Thoracic aorta (tissue), 2 donors: ENCODE data around the gene MYO1E. TPM values are rescaled to one million over a fixed set of nuclear protein-coding genes. Genes with fewer than 3 reads are reported as not detected.

Experiments
- ATAC-seq: fragments of 150-250 bp; one replicate; pipeline ENCODE4 v1.8.0; 2017; ENCODE audit warnings: low read depth; ENCODE audit not compliant: insufficient number of reproducible peaks, low FRiP score
- DNase-seq: peaks from one replicate; pipeline ENCODE4 v3.0.0-alpha.2; 2020; ENCODE audit warnings: low spot score
- H3K27ac ChIP-seq, 2 donors: fragments of 200-600 bp; sonication (generic); 1 replicate in 1 of 2; 2 replicates in 1 of 2; pipeline ENCODE4 v1.5.1; 2016; ENCODE audit warnings: mild to moderate bottlenecking in 2 of 2, moderate library complexity in 2 of 2
- H3K27me3 ChIP-seq: fragments of 200-600 bp; sonication (generic); replicated peaks from 2 replicates; pipeline ENCODE4 v1.6.0; 2016; ENCODE audit warnings: mild to moderate bottlenecking; ENCODE audit not compliant: insufficient read depth
- H3K36me3 ChIP-seq: fragments of 200-600 bp; sonication (generic); one replicate; pipeline ENCODE4 v1.5.1; 2016
- H3K4me1 ChIP-seq, 2 donors: fragments of 200-600 bp; sonication (generic); 1 replicate in 1 of 2; 2 replicates in 1 of 2; pipeline versions ENCODE4 v1.5.1 to v1.6.0; 2016; ENCODE audit warnings: low read depth in 2 of 2, mild to moderate bottlenecking in 1 of 2; ENCODE audit not compliant: control insufficient read depth in 1 of 2
- H3K4me3 ChIP-seq: fragments of 200-600 bp; sonication (generic); 2 replicates; pipeline ENCODE4 v1.5.1; 2016; ENCODE audit warnings: mild to moderate bottlenecking
- H3K9me3 ChIP-seq: fragments of 200-600 bp; sonication (generic); 2 replicates; pipeline ENCODE4 v1.5.1; 2016
- total RNA-seq, 2 donors: library from RNA; depleted of rRNA; stranded (reverse); fragments of >200 nt; gene quantifications; one replicate each; pipeline versions ENCODE4 v1.1.0 to v1.2.3, GENCODE V29; 2016
- TF ChIP-seq, protein P1 (sequence below): fragments of 200-600 bp; sonication (generic); IDR thresholded peaks from one replicate; pipeline ENCODE4 v1.5.1; 2019; ENCODE audit warnings: antibody characterized with exemption

Gene MYO1E
- total RNA-seq, 2 donors from 2014 or later, result 56.2 to 121 TPM

DNA sequence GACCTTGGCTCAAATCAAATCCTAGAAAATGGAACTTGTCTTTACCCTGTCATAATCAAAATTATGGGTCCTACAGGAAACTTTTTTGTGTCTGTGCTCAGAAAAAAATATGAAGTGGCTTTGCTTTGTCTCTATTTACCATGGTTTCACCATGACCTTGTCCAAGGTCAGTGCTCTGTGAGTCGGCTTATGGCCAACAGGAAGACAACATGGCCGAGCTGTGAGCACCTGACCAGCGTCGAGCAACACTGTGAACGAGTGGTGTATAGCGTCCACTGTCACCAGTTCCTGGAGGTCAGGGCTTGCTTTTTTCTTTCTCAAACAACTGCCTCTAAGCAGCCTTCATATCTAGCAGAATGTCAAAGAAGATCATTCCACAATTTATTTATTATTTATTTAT lies 67.9 kb downstream of the MYO1E start:
- H3K4me1 ChIP-seq, result peaks cover 34 to 61% of the 10 kb centered on the region in 2 donors
- no peak overlapping the region for H3K4me3 ChIP-seq
- ATAC-seq, result no peak
- TF ChIP-seq, protein P1, sequence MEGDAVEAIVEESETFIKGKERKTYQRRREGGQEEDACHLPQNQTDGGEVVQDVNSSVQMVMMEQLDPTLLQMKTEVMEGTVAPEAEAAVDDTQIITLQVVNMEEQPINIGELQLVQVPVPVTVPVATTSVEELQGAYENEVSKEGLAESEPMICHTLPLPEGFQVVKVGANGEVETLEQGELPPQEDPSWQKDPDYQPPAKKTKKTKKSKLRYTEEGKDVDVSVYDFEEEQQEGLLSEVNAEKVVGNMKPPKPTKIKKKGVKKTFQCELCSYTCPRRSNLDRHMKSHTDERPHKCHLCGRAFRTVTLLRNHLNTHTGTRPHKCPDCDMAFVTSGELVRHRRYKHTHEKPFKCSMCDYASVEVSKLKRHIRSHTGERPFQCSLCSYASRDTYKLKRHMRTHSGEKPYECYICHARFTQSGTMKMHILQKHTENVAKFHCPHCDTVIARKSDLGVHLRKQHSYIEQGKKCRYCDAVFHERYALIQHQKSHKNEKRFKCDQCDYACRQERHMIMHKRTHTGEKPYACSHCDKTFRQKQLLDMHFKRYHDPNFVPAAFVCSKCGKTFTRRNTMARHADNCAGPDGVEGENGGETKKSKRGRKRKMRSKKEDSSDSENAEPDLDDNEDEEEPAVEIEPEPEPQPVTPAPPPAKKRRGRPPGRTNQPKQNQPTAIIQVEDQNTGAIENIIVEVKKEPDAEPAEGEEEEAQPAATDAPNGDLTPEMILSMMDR, result no peak
- DNase-seq, result no peak
- no peaks in the 10 kb centered on the region for H3K9me3 ChIP-seq
- peak overlapping the region in 1 of 2 donors; percentile 40 for H3K27ac ChIP-seq
- H3K36me3 ChIP-seq, result no peaks in the 10 kb centered on the region
- H3K27me3 ChIP-seq, result no peaks in the 10 kb centered on the region

DNA sequence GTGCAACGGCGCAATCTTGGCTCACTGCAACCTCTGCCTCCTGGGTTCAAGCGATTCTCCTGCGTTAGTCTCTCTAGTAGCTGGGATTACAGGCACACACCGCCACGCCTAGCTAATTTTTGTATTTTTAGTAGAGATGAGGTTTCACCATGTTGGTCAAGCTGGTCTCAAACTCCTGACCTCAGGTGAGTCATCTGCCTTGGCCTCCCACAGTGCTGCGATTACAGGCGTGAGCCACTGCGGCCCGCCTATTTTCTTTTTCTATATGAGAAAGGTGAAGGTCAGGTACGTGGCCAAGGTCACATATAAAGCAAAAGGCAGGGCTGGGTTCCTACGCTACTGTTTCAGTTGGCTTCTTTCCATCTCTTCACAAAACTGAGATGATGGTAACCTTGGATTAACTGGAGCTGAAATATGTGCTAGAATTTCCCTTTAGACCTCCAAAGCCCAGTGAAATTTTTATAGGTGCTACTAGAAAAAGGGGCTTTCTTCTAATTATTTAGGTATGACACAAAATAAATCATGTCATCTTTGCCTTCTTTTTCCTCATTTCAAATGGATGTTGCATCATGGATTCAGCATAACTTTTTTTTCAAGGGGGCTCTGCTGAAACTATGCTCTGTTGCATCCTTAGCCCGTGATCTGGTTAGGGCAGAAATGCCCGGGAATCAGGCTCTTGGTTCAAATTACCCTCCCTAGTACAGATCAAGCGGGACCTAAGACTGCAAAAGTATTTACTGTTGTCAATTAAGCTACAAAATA lies 68.5 kb downstream of the MYO1E start:
- H3K27ac ChIP-seq, result no peak overlapping the region
- no peaks in the 10 kb centered on the region for H3K27me3 ChIP-seq
- H3K9me3 ChIP-seq, result no peaks in the 10 kb centered on the region
- H3K36me3 ChIP-seq, result no peaks in the 10 kb centered on the region
- H3K4me3 ChIP-seq, result no peak overlapping the region
- TF ChIP-seq, protein P1, result no peak
- ATAC-seq (no peak), DNase-seq (no peak)
- peaks cover 37 to 67% of the 10 kb centered on the region in 2 donors for H3K4me1 ChIP-seq

DNA sequence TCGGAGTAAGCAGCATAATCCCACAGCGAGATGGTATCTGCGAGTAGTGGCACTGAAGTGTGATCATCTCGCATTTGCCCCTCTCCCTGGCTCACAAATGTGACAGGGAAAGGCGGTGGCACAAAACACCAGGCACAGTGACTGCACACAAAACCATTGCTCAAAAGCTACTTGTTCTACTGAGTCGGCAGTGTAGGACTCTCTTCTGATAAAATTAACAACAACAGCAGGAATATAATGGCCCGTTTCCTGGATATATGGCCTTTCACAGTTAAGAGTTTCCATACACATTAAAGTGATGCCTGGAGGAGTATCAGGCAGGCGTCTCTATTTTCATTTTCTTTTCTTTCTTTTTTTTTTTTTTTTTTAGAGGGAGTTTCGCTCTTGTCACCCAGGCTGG lies 69.0 kb downstream of the MYO1E start:
- TF ChIP-seq, protein P1, result no peak

DNA sequence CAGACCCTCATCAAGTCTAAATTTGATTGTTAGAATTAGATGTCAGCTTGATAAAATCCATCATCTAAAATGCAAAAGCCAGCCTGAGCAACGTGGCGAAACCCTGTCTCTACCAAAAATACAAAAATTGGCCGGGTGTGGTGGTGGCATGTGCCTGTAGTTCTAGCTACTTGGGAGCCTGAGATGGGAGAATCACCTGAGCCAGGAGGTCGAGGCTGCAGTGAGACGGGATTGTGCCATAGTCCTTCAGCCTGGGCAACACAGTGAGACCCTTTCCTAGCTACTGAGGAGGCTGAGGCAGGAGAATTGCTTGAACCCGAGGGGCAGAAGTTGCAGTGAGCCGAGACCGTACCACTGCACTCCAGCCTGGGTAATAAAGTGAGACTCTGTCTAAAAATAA lies 69.5 kb downstream of the MYO1E start:
- Histone ChIP-seq H3K27ac (no peak overlapping the region), H3K9me3 (no peaks in the 10 kb centered on the region), H3K4me1 (peaks cover 37 to 70% of the 10 kb centered on the region in 2 donors), H3K36me3 (no peaks in the 10 kb centered on the region), H3K4me3 (no peak overlapping the region), H3K27me3 (no peaks in the 10 kb centered on the region)
- no peak for ATAC-seq
- DNase-seq, result no peak
- TF ChIP-seq, protein P1, result no peak

More for the DNA sequence above, 69.0 kb downstream of the MYO1E start:
- no peak for ATAC-seq
- H3K4me1 ChIP-seq, result peaks cover 37 to 70% of the 10 kb centered on the region in 2 donors
- no peak for DNase-seq
- H3K27ac ChIP-seq, result no peak overlapping the region
- no peak overlapping the region for H3K4me3 ChIP-seq
- no peaks in the 10 kb centered on the region for H3K27me3 ChIP-seq
- H3K36me3 ChIP-seq, result no peaks in the 10 kb centered on the region
- H3K9me3 ChIP-seq, result no peaks in the 10 kb centered on the region

DNA sequence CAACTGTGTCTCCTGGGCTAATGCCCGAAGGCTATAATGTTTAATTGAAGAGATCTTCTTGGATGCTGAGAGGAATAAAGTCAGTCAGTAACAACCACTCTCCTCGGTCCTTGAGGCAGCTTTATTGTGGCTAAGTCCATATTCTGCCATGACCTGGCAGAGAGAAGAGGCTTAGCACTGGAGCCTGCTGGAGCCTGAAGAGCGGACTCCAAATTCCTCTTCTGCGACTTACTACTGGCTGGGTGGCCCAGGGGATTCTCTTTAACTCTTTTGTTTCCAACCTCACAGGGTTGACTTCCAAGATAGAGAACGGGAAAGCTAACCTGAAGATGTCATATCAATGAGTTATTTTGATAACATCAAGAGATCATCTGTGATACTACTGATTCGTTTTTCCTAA lies 71.1 kb downstream of the MYO1E start:
- TF ChIP-seq, protein P1, result no peak
- Histone ChIP-seq H3K4me1 (peaks cover 28 to 58% of the 10 kb centered on the region in 2 donors), H3K36me3 (no peaks in the 10 kb centered on the region), H3K9me3 (no peaks in the 10 kb centered on the region), H3K27me3 (no peaks in the 10 kb centered on the region), H3K4me3 (no peak overlapping the region), H3K27ac (peak overlapping the region; percentile 11 to 69)
- ATAC-seq (no peak), DNase-seq (no peak)
